IMR-90 (cell line): ENCODE results near the gene UNC119. TPM values are rescaled to one million over a fixed set of nuclear protein-coding genes. Genes with fewer than 3 reads are reported as not detected.

Experiments
- ATAC-seq: fragments of 200-7000 bp; cut with Tn5 transposase; 2 replicates; pipeline ENCODE4 v1.9.1; 2020; ENCODE audit warnings: low read depth, mild to moderate bottlenecking, moderate library complexity
- BruUV-seq: library from RNA; stranded (reverse); fragments of 400-500 nt; replicated peaks from 2 replicates; lab custom pipeline; 2021; lab: Mats Ljungman, UMichigan
- CTCF ChIA-PET: fragments of 300-600 bp; formaldehyde crosslinking; extraction: SDS; loops from one replicate; lab custom pipeline; 2021; ENCODE audit warnings: antibody characterized with exemption; lab: Yijun Ruan, JAX
- POLR2A ChIA-PET: fragments of 300-600 bp; sonication (Branson Sonifier 250); formaldehyde crosslinking; loops from one replicate; lab custom pipeline; 2022; ENCODE audit warnings: antibody characterized with exemption; ENCODE audit not compliant: unreplicated experiment; lab: Charles Lee
- DNase-seq: peaks from one replicate; pipeline ENCODE4 v3.0.0; 2013
- H2AFZ ChIP-seq: replicated peaks from 2 replicates; pipeline ENCODE3; 2013; ENCODE audit warnings: low read length, mild to moderate bottlenecking; ENCODE audit not compliant: poor library complexity
- H2AK5ac ChIP-seq: 2 replicates; pipeline ENCODE4 v1.6.1; 2013; ENCODE audit warnings: low read depth, low read length, inconsistent platforms
- H2AK9ac ChIP-seq: replicated peaks from 2 replicates; pipeline ENCODE3; 2013; ENCODE audit warnings: mild to moderate bottlenecking, low read depth, low read length, moderate library complexity; ENCODE audit not compliant: poor library complexity
- H2BK120ac ChIP-seq: 2 replicates; pipeline ENCODE4 v1.6.1; 2013; ENCODE audit warnings: low read depth, low read length, inconsistent platforms
- H2BK15ac ChIP-seq: 3 replicates; pipeline ENCODE4 v1.6.1; 2013; ENCODE audit warnings: low read depth, low read length, inconsistent platforms
- H2BK20ac ChIP-seq: 2 replicates; pipeline ENCODE4 v1.6.1; 2013; ENCODE audit warnings: low read depth, mild to moderate bottlenecking, inconsistent platforms, low read length, moderate library complexity
- H2BK5ac ChIP-seq: 2 replicates; pipeline ENCODE4 v1.6.1; 2013; ENCODE audit warnings: mild to moderate bottlenecking, low read depth, low read length, inconsistent platforms; ENCODE audit not compliant: poor library complexity, severe bottlenecking
- H3K14ac ChIP-seq: replicated peaks from 2 replicates; pipeline ENCODE4 v1.6.1; 2013; ENCODE audit warnings: low read depth, low read length, inconsistent platforms
- H3K18ac ChIP-seq: 2 replicates; pipeline ENCODE4 v1.6.1; 2013; ENCODE audit warnings: low read depth, low read length, control low read depth
- H3K23ac ChIP-seq: 2 replicates; pipeline ENCODE4 v1.6.1; 2013; ENCODE audit warnings: low read depth, low read length, inconsistent platforms
- H3K27ac ChIP-seq: 2 replicates; pipeline ENCODE4 v1.5.1; 2013; ENCODE audit warnings: mild to moderate bottlenecking, control low read depth, low read length; ENCODE audit not compliant: insufficient read depth
- H3K27me3 ChIP-seq: 2 replicates; pipeline ENCODE4 v1.6.1; 2013; ENCODE audit warnings: low read length; ENCODE audit not compliant: control insufficient read depth, insufficient read depth
- H3K36me3 ChIP-seq: 2 replicates; pipeline ENCODE4 v1.6.1; 2013; ENCODE audit warnings: low read length, mixed read lengths; ENCODE audit not compliant: control insufficient read depth, insufficient read depth
- H3K4ac ChIP-seq: 2 replicates; pipeline ENCODE4 v1.6.1; 2013; ENCODE audit warnings: low read depth, low read length, inconsistent platforms
- H3K4me1 ChIP-seq: 2 replicates; pipeline ENCODE4 v1.6.1; 2013; ENCODE audit warnings: low read length, mixed read lengths; ENCODE audit not compliant: control insufficient read depth, insufficient read depth
- H3K4me2 ChIP-seq: 2 replicates; pipeline ENCODE4 v1.6.1; 2013; ENCODE audit warnings: low read depth, mild to moderate bottlenecking, control low read depth, low read length, moderate library complexity
- H3K4me3 ChIP-seq: 2 replicates; pipeline ENCODE4 v1.5.1; 2013; ENCODE audit warnings: low read depth, mild to moderate bottlenecking, control low read depth, low read length, moderate library complexity; ENCODE audit not compliant: insufficient read depth
- H3K56ac ChIP-seq: 2 replicates; pipeline ENCODE4 v1.6.1; 2013; ENCODE audit warnings: low read length, inconsistent platforms; ENCODE audit not compliant: insufficient read depth; ENCODE audit errors: extremely low read depth
- H3K79me1 ChIP-seq, 2 experiments: 2 replicates each; pipeline ENCODE4 v1.6.1; 2013; ENCODE audit warnings: low read length in 2 of 2, inconsistent platforms in 1 of 2, low read depth in 1 of 2
- H3K9ac ChIP-seq: 2 replicates; pipeline ENCODE4 v1.6.1; 2013; ENCODE audit warnings: low read depth, low read length, control low read depth
- H3K9me1 ChIP-seq: 2 replicates; pipeline ENCODE4 v1.6.1; 2013; ENCODE audit warnings: low read length, inconsistent platforms; ENCODE audit not compliant: insufficient read depth
- H3K9me3 ChIP-seq: 2 replicates; pipeline ENCODE4 v1.6.1; 2013; ENCODE audit warnings: low read length; ENCODE audit not compliant: control insufficient read depth, insufficient read depth
- H4K20me1 ChIP-seq: 2 replicates; pipeline ENCODE4 v1.6.1; 2013; ENCODE audit warnings: low read length, inconsistent platforms; ENCODE audit not compliant: insufficient read depth
- H4K5ac ChIP-seq: 2 replicates; pipeline ENCODE4 v1.6.1; 2013; ENCODE audit warnings: mild to moderate bottlenecking, low read depth, low read length, control low read depth
- H4K8ac ChIP-seq, 2 experiments: 2 replicates each; pipeline ENCODE4 v1.6.1; 2013; ENCODE audit warnings: low read depth in 2 of 2, low read length in 2 of 2, control low read depth in 1 of 2, inconsistent platforms in 1 of 2
- H4K91ac ChIP-seq: 2 replicates; pipeline ENCODE4 v1.6.1; 2013; ENCODE audit warnings: low read depth, low read length, inconsistent platforms; ENCODE audit not compliant: insufficient read depth
- CHD1 ChIP-seq: IDR thresholded peaks from 2 replicates; pipeline ENCODE4 v1.6.1; 2012; ENCODE audit warnings: low read depth, low read length, improper control_type of control experiment
- MAFK ChIP-seq: IDR thresholded peaks from 2 replicates; pipeline ENCODE4 v1.6.1; 2012; ENCODE audit warnings: low read depth, low read length, improper control_type of control experiment
- MXI1 ChIP-seq: IDR thresholded peaks from 2 replicates; pipeline ENCODE4 v1.6.1; 2012; ENCODE audit warnings: low read depth, mild to moderate bottlenecking, low read length, moderate library complexity, borderline replicate concordance
- RFX5 ChIP-seq: IDR thresholded peaks from 2 replicates; pipeline ENCODE4 v1.8.0; 2012; ENCODE audit warnings: low read depth, mild to moderate bottlenecking, low read length, moderate library complexity
- WGBS, 2 experiments: methylation state at CpG; one replicate each; pipeline versions ENCODE4 v1.1.5 to v1.1.7; 2013; ENCODE audit warnings: missing lambda C conversion rate in 2 of 2; ENCODE audit not compliant: insufficient read length in 1 of 2; ENCODE audit errors: extremely low coverage in 2 of 2; 5-methylcytosine and 5-hydroxymethylcytosine counted together
- dilution Hi-C: fragments of 300-500 bp; cut with HindIII; formaldehyde crosslinking; loops from one replicate; pipeline ENCODE4 v1.14.3; 2018; ENCODE audit warnings: low sequenced_read_pairs; ENCODE audit not compliant: unreplicated experiment
- in situ Hi-C: fragments of 300-500 bp; cut with MboI; formaldehyde crosslinking; loops from 3 replicates; pipeline ENCODE4 v1.14.3; 2019; ENCODE audit warnings: low sequenced_read_pairs, inconsistent platforms, mixed read lengths
- intact Hi-C: fragments of 100-400 bp; cut with micrococcal nuclease; formaldehyde crosslinking; loops from 2 replicates; pipeline ENCODE4 v1.10.0; 2022
- polyA plus RNA-seq, 3 experiments: library from polyadenylated mRNA; depleted of rRNA; stranded (reverse); fragments of >200 nt; gene quantifications; 2 replicates each; pipeline ENCODE4 v1.2.3, GENCODE V29; 2012; ENCODE audit warnings: low replicate concordance in 1 of 3
- total RNA-seq: library from RNA; depleted of rRNA; stranded (reverse); fragments of >200 nt; gene quantifications from 2 replicates; pipeline ENCODE4 v1.2.3, GENCODE V29; 2012
- TF ChIP-seq, protein P1 (sequence below): conservative IDR thresholded peaks from 2 replicates; pipeline ENCODE4 v1.5.1; 2012; ENCODE audit warnings: mild to moderate bottlenecking, low read depth, low read length, improper control_type of control experiment

UNC119 gene
- total and polyA plus RNA-seq, 2 of the 4 experiments (the other 2 are of a cell fraction), result 22.4 to 57.4 TPM

GRCh38 chr17:28554565-28554964 is 2.1 kb upstream of the UNC119 start:
- Histone ChIP-seq H3K4me1 (peaks cover 6% of the 10 kb centered on the region), H3K56ac (no peak overlapping the region), H2AK5ac (no peak overlapping the region), H3K4ac (no peak overlapping the region), H3K9ac (no peak overlapping the region), H3K27me3 (no peaks in the 10 kb centered on the region), H3K14ac (no peak overlapping the region), H2BK120ac (no peak overlapping the region), H3K27ac (no peak overlapping the region), H2AFZ (no peak overlapping the region), H3K18ac (no peak overlapping the region), H2BK15ac (no peak overlapping the region), H4K8ac (no peak overlapping the region), H2AK9ac (no peak overlapping the region), H3K4me2 (no peak overlapping the region), H4K5ac (no peak overlapping the region), H2BK5ac (no peak overlapping the region), H3K79me1 (peaks cover 11 to 23% of the 10 kb centered on the region in 2 experiments), H3K36me3 (peaks cover 34% of the 10 kb centered on the region), H2BK20ac (no peak overlapping the region), H4K20me1 (peaks cover 13% of the 10 kb centered on the region), H3K23ac (no peak overlapping the region), H3K9me3 (no peaks in the 10 kb centered on the region), H3K9me1 (peaks cover 10% of the 10 kb centered on the region; the same call in 1 of the 2 replicates), H3K4me3 (no peak overlapping the region), H4K91ac (no peak overlapping the region)
- no TSS peak for BruUV-seq
- ATAC-seq (no peak), DNase-seq (no peak)
- POLR2A ChIA-PET, result no interaction called here
- dilution Hi-C loops (no loop called here), in situ Hi-C loops (no loop called here), intact Hi-C loops (no loop called here)
- CTCF ChIA-PET, result no interaction called here
- 92% methylated on average over 2 of the region's 6 CpGs; no CpG with 5 or more reads in 1 of the 2 experiments for whole genome bisulfite sequencing, 2 experiments
- TF ChIP-seq MAFK (no peak), RFX5 (no peak), MXI1 (no peak), CHD1 (no peak)
- TF ChIP-seq, protein P1, sequence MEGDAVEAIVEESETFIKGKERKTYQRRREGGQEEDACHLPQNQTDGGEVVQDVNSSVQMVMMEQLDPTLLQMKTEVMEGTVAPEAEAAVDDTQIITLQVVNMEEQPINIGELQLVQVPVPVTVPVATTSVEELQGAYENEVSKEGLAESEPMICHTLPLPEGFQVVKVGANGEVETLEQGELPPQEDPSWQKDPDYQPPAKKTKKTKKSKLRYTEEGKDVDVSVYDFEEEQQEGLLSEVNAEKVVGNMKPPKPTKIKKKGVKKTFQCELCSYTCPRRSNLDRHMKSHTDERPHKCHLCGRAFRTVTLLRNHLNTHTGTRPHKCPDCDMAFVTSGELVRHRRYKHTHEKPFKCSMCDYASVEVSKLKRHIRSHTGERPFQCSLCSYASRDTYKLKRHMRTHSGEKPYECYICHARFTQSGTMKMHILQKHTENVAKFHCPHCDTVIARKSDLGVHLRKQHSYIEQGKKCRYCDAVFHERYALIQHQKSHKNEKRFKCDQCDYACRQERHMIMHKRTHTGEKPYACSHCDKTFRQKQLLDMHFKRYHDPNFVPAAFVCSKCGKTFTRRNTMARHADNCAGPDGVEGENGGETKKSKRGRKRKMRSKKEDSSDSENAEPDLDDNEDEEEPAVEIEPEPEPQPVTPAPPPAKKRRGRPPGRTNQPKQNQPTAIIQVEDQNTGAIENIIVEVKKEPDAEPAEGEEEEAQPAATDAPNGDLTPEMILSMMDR, result no peak
